ENCODE results near the gene RALGAPB.

DNA sequence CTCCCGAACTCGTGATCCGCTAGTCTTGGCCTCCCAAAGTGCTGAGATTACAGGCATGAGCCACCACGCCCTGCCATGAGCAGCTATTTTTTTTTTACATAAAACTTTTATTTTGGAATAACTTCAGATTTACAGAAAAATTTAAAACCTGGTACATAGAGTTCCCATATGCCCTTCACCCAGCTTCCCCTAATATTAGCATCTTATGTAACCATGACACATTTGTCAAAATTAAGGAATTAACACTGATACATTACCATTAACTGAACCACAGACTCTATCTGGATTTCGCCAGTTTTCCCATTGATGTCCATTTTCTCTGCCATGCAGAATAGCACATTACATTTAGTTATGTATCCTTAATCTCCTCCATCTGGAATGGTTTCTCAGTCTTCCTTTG is 14.3 kb upstream of the RALGAPB start:
- TF ChIP-seq RFX5 (IDR thresholded peaks at IDR 0.05; ENCODE audit: low read length): no peak
- TF ChIP-seq, protein P1, sequence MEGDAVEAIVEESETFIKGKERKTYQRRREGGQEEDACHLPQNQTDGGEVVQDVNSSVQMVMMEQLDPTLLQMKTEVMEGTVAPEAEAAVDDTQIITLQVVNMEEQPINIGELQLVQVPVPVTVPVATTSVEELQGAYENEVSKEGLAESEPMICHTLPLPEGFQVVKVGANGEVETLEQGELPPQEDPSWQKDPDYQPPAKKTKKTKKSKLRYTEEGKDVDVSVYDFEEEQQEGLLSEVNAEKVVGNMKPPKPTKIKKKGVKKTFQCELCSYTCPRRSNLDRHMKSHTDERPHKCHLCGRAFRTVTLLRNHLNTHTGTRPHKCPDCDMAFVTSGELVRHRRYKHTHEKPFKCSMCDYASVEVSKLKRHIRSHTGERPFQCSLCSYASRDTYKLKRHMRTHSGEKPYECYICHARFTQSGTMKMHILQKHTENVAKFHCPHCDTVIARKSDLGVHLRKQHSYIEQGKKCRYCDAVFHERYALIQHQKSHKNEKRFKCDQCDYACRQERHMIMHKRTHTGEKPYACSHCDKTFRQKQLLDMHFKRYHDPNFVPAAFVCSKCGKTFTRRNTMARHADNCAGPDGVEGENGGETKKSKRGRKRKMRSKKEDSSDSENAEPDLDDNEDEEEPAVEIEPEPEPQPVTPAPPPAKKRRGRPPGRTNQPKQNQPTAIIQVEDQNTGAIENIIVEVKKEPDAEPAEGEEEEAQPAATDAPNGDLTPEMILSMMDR (IDR thresholded peaks at IDR 0.05): no peak
- TF ChIP-seq, protein P2, sequence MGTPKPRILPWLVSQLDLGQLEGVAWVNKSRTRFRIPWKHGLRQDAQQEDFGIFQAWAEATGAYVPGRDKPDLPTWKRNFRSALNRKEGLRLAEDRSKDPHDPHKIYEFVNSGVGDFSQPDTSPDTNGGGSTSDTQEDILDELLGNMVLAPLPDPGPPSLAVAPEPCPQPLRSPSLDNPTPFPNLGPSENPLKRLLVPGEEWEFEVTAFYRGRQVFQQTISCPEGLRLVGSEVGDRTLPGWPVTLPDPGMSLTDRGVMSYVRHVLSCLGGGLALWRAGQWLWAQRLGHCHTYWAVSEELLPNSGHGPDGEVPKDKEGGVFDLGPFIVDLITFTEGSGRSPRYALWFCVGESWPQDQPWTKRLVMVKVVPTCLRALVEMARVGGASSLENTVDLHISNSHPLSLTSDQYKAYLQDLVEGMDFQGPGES (IDR thresholded peaks at IDR 0.05; ENCODE audit: low read depth, low read length): no peak
- TF ChIP-seq JUND (IDR thresholded peaks at IDR 0.05): no peak
- TF ChIP-seq, protein P3, sequence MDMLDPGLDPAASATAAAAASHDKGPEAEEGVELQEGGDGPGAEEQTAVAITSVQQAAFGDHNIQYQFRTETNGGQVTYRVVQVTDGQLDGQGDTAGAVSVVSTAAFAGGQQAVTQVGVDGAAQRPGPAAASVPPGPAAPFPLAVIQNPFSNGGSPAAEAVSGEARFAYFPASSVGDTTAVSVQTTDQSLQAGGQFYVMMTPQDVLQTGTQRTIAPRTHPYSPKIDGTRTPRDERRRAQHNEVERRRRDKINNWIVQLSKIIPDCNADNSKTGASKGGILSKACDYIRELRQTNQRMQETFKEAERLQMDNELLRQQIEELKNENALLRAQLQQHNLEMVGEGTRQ (IDR thresholded peaks at IDR 0.05; ENCODE audit: borderline replicate concordance, low read depth, low read length): no peak
- no peak for TF ChIP-seq SIN3A (IDR thresholded peaks at IDR 0.05; ENCODE audit: borderline replicate concordance, low read depth, low read length)
- no peak for TF ChIP-seq POLR2AphosphoS5 (IDR thresholded peaks at IDR 0.05; ENCODE audit: low read depth, low read length)
- TF ChIP-seq, protein P4, sequence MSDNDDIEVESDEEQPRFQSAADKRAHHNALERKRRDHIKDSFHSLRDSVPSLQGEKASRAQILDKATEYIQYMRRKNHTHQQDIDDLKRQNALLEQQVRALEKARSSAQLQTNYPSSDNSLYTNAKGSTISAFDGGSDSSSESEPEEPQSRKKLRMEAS (IDR thresholded peaks at IDR 0.05; ENCODE audit: low read depth): no peak
- no peak for TF ChIP-seq NRF1 (IDR thresholded peaks at IDR 0.05; ENCODE audit: low read depth, low read length)
- TF ChIP-seq EP300 (IDR thresholded peaks at IDR 0.05; ENCODE audit: borderline replicate concordance in 1 of 2, low read depth in 1 of 2, low read length in 1 of 2): no peak
- TF ChIP-seq, protein P5, sequence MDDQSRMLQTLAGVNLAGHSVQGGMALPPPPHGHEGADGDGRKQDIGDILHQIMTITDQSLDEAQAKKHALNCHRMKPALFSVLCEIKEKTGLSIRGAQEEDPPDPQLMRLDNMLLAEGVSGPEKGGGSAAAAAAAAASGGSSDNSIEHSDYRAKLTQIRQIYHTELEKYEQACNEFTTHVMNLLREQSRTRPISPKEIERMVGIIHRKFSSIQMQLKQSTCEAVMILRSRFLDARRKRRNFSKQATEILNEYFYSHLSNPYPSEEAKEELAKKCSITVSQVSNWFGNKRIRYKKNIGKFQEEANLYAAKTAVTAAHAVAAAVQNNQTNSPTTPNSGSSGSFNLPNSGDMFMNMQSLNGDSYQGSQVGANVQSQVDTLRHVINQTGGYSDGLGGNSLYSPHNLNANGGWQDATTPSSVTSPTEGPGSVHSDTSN (IDR thresholded peaks at IDR 0.05): no peak
- TF ChIP-seq, protein P6, sequence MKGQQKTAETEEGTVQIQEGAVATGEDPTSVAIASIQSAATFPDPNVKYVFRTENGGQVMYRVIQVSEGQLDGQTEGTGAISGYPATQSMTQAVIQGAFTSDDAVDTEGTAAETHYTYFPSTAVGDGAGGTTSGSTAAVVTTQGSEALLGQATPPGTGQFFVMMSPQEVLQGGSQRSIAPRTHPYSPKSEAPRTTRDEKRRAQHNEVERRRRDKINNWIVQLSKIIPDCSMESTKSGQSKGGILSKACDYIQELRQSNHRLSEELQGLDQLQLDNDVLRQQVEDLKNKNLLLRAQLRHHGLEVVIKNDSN (IDR thresholded peaks at IDR 0.05; ENCODE audit: borderline replicate concordance, low read depth): no peak
- TF ChIP-seq TAF1 (IDR thresholded peaks at IDR 0.05; ENCODE audit: borderline replicate concordance, low read depth, low read length): no peak

Measured in SK-N-SH (cell line).